HEK293 (cell line): ENCODE measurements around the gene CLDN17.

Experiments
- CTCF ChIA-PET: fragments of 350-600 bp; formaldehyde crosslinking; extraction: SDS; loops from one replicate; lab custom pipeline; 2021; ENCODE audit warnings: antibody characterized with exemption; lab: Yijun Ruan, JAX
- POLR2A ChIA-PET: fragments of 300-600 bp; formaldehyde crosslinking; extraction: SDS; loops from one replicate; lab custom pipeline; 2020; ENCODE audit warnings: antibody characterized with exemption, inconsistent platforms; lab: Yijun Ruan, JAX
- H3K27ac ChIP-seq: fragments of 200-500 bp; sonication (Bioruptor generic); 2 replicates; pipeline ENCODE4 v1.5.1; 2014; ENCODE audit warnings: low read depth, low read length, control low read depth, inconsistent platforms; ENCODE audit errors: extremely low read depth
- H3K36me3 ChIP-seq, 2 experiments: fragments of 200-500 bp in 1 of 2; sonication (Bioruptor generic) in 1 of 2; 1 replicate in 1 of 2; 2 replicates in 1 of 2; pipeline ENCODE4 v1.5.1; 2014 to 2017; ENCODE audit warnings: inconsistent platforms in 2 of 2, low read length in 2 of 2; ENCODE audit not compliant: control insufficient read depth in 2 of 2, insufficient read depth in 1 of 2
- H3K4me1 ChIP-seq: fragments of 200-500 bp; sonication (Bioruptor generic); 2 replicates; pipeline ENCODE4 v1.5.1; 2014; ENCODE audit warnings: mild to moderate bottlenecking, low read length, inconsistent platforms; ENCODE audit not compliant: control insufficient read depth, insufficient read depth
- H3K4me3 ChIP-seq: 2 replicates; pipeline ENCODE4 v1.5.1; 2011; ENCODE audit warnings: low read depth, mild to moderate bottlenecking, control low read depth, low read length, moderate library complexity
- H3K9me3 ChIP-seq: fragments of 200-500 bp; sonication (Bioruptor generic); 2 replicates; pipeline ENCODE4 v1.5.1; 2014; ENCODE audit warnings: low read depth, low read length, inconsistent platforms; ENCODE audit not compliant: control insufficient read depth, insufficient read depth
- BCL11B ChIP-seq: fragments of 450-650 bp; formaldehyde crosslinking; IDR thresholded peaks from 2 replicates; pipeline ENCODE4 v1.5.1; 2016; ENCODE audit warnings: low read depth, missing biosample characterization, missing genetic modification characterization
- ELK4 ChIP-seq: IDR thresholded peaks from 2 replicates; pipeline ENCODE4 v1.6.1; 2011; ENCODE audit warnings: mild to moderate bottlenecking, low read depth, low read length, borderline replicate concordance
- HOXA7 ChIP-seq: sonication (generic); formaldehyde crosslinking; IDR thresholded peaks from 2 replicates; pipeline ENCODE4 v1.8.1; 2022; ENCODE audit warnings: missing genetic modification reagents, borderline replicate concordance
- PBX3 ChIP-seq: sonication (generic); formaldehyde crosslinking; IDR thresholded peaks from 2 replicates; pipeline ENCODE4 v1.8.1; 2022; ENCODE audit warnings: mild to moderate bottlenecking, moderate library complexity, missing genetic modification reagents
- REPIN1 ChIP-seq: fragments of 450-650 bp; formaldehyde crosslinking; IDR thresholded peaks from 2 replicates; pipeline ENCODE4 v1.5.1; 2017; ENCODE audit warnings: missing biosample characterization, missing genetic modification characterization, low read depth
- ZBTB10 ChIP-seq: fragments of 450-650 bp; formaldehyde crosslinking; IDR thresholded peaks from 2 replicates; pipeline ENCODE4 v1.5.1; 2016; ENCODE audit warnings: missing biosample characterization, missing genetic modification characterization
- ZEB2 ChIP-seq: fragments of 450-650 bp; formaldehyde crosslinking; IDR thresholded peaks from 2 replicates; pipeline ENCODE4 v1.5.1; 2016; ENCODE audit warnings: missing biosample characterization, missing genetic modification characterization
- ZNF19 ChIP-seq: fragments of 450-650 bp; formaldehyde crosslinking; IDR thresholded peaks from 2 replicates; pipeline ENCODE4; 2016; ENCODE audit warnings: missing biosample characterization, missing genetic modification characterization, low read depth
- ZNF211 ChIP-seq: fragments of 450-650 bp; formaldehyde crosslinking; IDR thresholded peaks from 2 replicates; pipeline ENCODE4 v1.5.1; 2016; ENCODE audit warnings: low read depth, missing biosample characterization, missing genetic modification characterization
- ZNF311 ChIP-seq: fragments of 450-650 bp; formaldehyde crosslinking; IDR thresholded peaks from 2 replicates; pipeline ENCODE4 v1.5.1; 2017; ENCODE audit warnings: missing biosample characterization, missing genetic modification characterization, borderline replicate concordance
- ZNF324 ChIP-seq: fragments of 450-650 bp; formaldehyde crosslinking; IDR thresholded peaks from 2 replicates; pipeline ENCODE4 v1.5.1; 2016; ENCODE audit warnings: missing biosample characterization, missing genetic modification characterization
- ZNF391 ChIP-seq: fragments of 450-650 bp; formaldehyde crosslinking; IDR thresholded peaks from 2 replicates; pipeline ENCODE4 v1.5.1; 2016; ENCODE audit warnings: low read depth, missing biosample characterization, missing genetic modification characterization, borderline replicate concordance
- ZNF394 ChIP-seq: fragments of 450-650 bp; formaldehyde crosslinking; IDR thresholded peaks from 2 replicates; pipeline ENCODE4 v1.5.1; 2016; ENCODE audit warnings: missing biosample characterization, missing genetic modification characterization, mild to moderate bottlenecking, moderate library complexity, borderline replicate concordance
- ZNF433 ChIP-seq: fragments of 450-650 bp; formaldehyde crosslinking; IDR thresholded peaks from 2 replicates; pipeline ENCODE4 v1.5.1; 2016; ENCODE audit warnings: missing biosample characterization, missing genetic modification characterization, low read depth
- ZNF518A ChIP-seq: fragments of 450-650 bp; formaldehyde crosslinking; conservative IDR thresholded peaks from 2 replicates; pipeline ENCODE4 v1.5.1; 2016; ENCODE audit warnings: low read depth, missing biosample characterization, missing genetic modification characterization
- ZNF529 ChIP-seq: fragments of 450-650 bp; formaldehyde crosslinking; IDR thresholded peaks from 2 replicates; pipeline ENCODE4 v1.5.1; 2017; ENCODE audit warnings: missing genetic modification characterization, missing biosample characterization; ENCODE audit not compliant: insufficient replicate concordance
- ZNF560 ChIP-seq: fragments of 450-650 bp; formaldehyde crosslinking; IDR thresholded peaks from 2 replicates; pipeline ENCODE4 v1.5.1; 2017; ENCODE audit warnings: missing biosample characterization, missing genetic modification characterization, borderline replicate concordance
- ZNF561 ChIP-seq: fragments of 450-650 bp; IDR thresholded peaks from 2 replicates; pipeline ENCODE4 v1.5.1; 2018; ENCODE audit warnings: missing biosample characterization, missing genetic modification characterization, borderline replicate concordance
- ZNF629 ChIP-seq: fragments of 450-650 bp; formaldehyde crosslinking; IDR thresholded peaks from 2 replicates; pipeline ENCODE4 v1.5.1; 2017; ENCODE audit warnings: missing biosample characterization, missing genetic modification characterization
- ZNF677 ChIP-seq: fragments of 450-650 bp; IDR thresholded peaks from 2 replicates; pipeline ENCODE4 v1.5.0; 2018; ENCODE audit warnings: missing biosample characterization, mild to moderate bottlenecking, missing genetic modification characterization, moderate library complexity
- ZNF830 ChIP-seq: fragments of 450-650 bp; IDR thresholded peaks from 2 replicates; pipeline ENCODE4 v1.5.0; 2018; ENCODE audit warnings: missing biosample characterization, missing genetic modification characterization, low read depth, mild to moderate bottlenecking, moderate library complexity
- ZSCAN5A ChIP-seq: fragments of 450-650 bp; formaldehyde crosslinking; IDR thresholded peaks from 2 replicates; pipeline ENCODE4 v1.5.1; 2016; ENCODE audit warnings: missing biosample characterization, missing genetic modification characterization

The CLDN17 gene

GRCh38 chr21:30166705-30167104 is at the start of gene CLDN17:
TSS of gene CLDN17 (minus strand) at chr21:30166805. CDS start at chr21:30166617, 188 bp downstream.
- TF ChIP-seq ZNF391 (tag by site-specific recombination) = no peak
- TF ChIP-seq ZNF529 = no peak
- TF ChIP-seq ZNF211 (tag by site-specific recombination) = no peak
- ChIA-PET CTCF (interaction anchor here (0.9 to 1.3 kb wide), 2 partner anchors 29 to 32 kb away, joined by 3 read pairs; no protein-coding TSS in a partner anchor), POLR2A (no interaction called here)
- Histone ChIP-seq H3K9me3 (no peaks in the 10 kb centered on the region), H3K4me3 (no peak within 1 kb of the TSS), H3K36me3 (no peaks in the 10 kb centered on the region), H3K27ac (no peak within 1 kb of the TSS), H3K4me1 (no peaks in the 10 kb centered on the region)

- Histone ChIP-seq H3K9me3 (no peaks in the 10 kb centered on the region), H3K4me3 (no peak within 1 kb of the TSS), H3K27ac (no peak within 1 kb of the TSS), H3K4me1 (no peaks in the 10 kb centered on the region), H3K36me3 (no peaks in the 10 kb centered on the region)
- ChIA-PET POLR2A (no interaction called here), CTCF (interaction anchor here (0.7 to 1.1 kb wide), 2 partner anchors 24 to 171 kb away, joined by 3 to 4 read pairs; no protein-coding TSS in a partner anchor)
- TF ChIP-seq ZNF311 (tag by site-specific recombination) (no peak), HOXA7 (CRISPR knock-in tag) (no peak), ZNF433 (tag by site-specific recombination) (no peak), ZNF629 (tag by site-specific recombination) (no peak), ZNF560 (tag by site-specific recombination) (no peak), ZNF561 (no peak), ZNF324 (tag by site-specific recombination) (no peak), ZNF677 (no peak), ZSCAN5A (tag by site-specific recombination) (no peak), ZNF391 (tag by site-specific recombination) (no peak), ELK4 (no peak), ZBTB10 (no peak), BCL11B (tag by site-specific recombination) (no peak), ZEB2 (tag by site-specific recombination) (no peak), ZNF394 (no peak), REPIN1 (tag by site-specific recombination) (no peak), PBX3 (CRISPR knock-in tag) (no peak), ZNF830 (tag by site-specific recombination) (no peak), ZNF19 (no peak), ZNF518A (tag by site-specific recombination) (no peak)
These were observed 49.6 kb upstream of the CLDN17 start, which contains the start of gene CLDN8 for GRCh38 chr21:30216041-30216723. TSS of gene CLDN8 (minus strand) at chr21:30216097. CDS start at chr21:30215925, 172 bp downstream.
